Neural progenitor cell (in vitro differentiated cells): ENCODE data around the gene ANKMY1. TPM values are rescaled to one million over a fixed set of nuclear protein-coding genes. Genes with fewer than 3 reads are reported as not detected.

Experiments
- DNase-seq: peaks from one replicate; pipeline ENCODE4 v3.0.0-alpha.2; 2016; ENCODE audit warnings: low spot score
- H2AFZ ChIP-seq: fragments of 200-600 bp; sonication (generic); replicated peaks from 2 replicates; pipeline ENCODE4 v1.6.1; 2016; ENCODE audit warnings: antibody characterized with exemption
- H3F3A ChIP-seq: fragments of 200-600 bp; sonication (generic); 2 replicates; pipeline ENCODE4 v1.6.1; 2016; ENCODE audit warnings: antibody characterized with exemption, low read depth
- H3K27ac ChIP-seq: fragments of 200-600 bp; sonication (generic); 2 replicates; pipeline ENCODE4 v1.5.1; 2016; ENCODE audit warnings: mild to moderate bottlenecking
- H3K27me3 ChIP-seq: fragments of 200-600 bp; sonication (generic); 2 replicates; pipeline ENCODE4 v1.6.1; 2016; ENCODE audit warnings: mild to moderate bottlenecking, moderate library complexity
- H3K36me3 ChIP-seq: fragments of 200-600 bp; sonication (generic); 2 replicates; pipeline ENCODE4 v1.5.1; 2016
- H3K4me1 ChIP-seq: fragments of 200-600 bp; sonication (generic); 2 replicates; pipeline ENCODE4 v1.6.1; 2016; ENCODE audit warnings: mixed run types
- H3K4me2 ChIP-seq: fragments of 200-600 bp; sonication (generic); 2 replicates; pipeline ENCODE4 v1.6.1; 2016
- H3K4me3 ChIP-seq: fragments of 200-600 bp; sonication (generic); 2 replicates; pipeline ENCODE4 v1.5.1; 2016
- H3K79me2 ChIP-seq: fragments of 200-600 bp; sonication (generic); 2 replicates; pipeline ENCODE4 v1.6.1; 2016; ENCODE audit warnings: low read depth
- H3K9ac ChIP-seq: fragments of 200-600 bp; sonication (generic); 2 replicates; pipeline ENCODE4 v1.6.1; 2016
- H3K9me3 ChIP-seq: fragments of 200-600 bp; sonication (generic); 2 replicates; pipeline ENCODE4 v1.5.1; 2016; ENCODE audit warnings: low read depth
- H4K20me1 ChIP-seq: fragments of 200-600 bp; sonication (generic); 2 replicates; pipeline ENCODE4 v1.6.1; 2016; ENCODE audit warnings: low read depth
- H3K27ac Mint-ChIP-seq: 3 replicates; pipeline ENCODE4 v1.8.0; 2021; ENCODE audit warnings: mixed read lengths
- H3K27me3 Mint-ChIP-seq: 2 replicates; pipeline ENCODE4 v1.8.0; 2022; ENCODE audit warnings: low read depth, mild to moderate bottlenecking, inconsistent platforms, moderate library complexity, mixed read lengths; ENCODE audit not compliant: insufficient read depth
- H3K36me3 Mint-ChIP-seq: 3 replicates; pipeline ENCODE4 v1.8.0; 2021; ENCODE audit warnings: mixed read lengths
- H3K4me1 Mint-ChIP-seq: 3 replicates; pipeline ENCODE4 v1.8.0; 2021; ENCODE audit warnings: mixed read lengths
- H3K4me3 Mint-ChIP-seq: 3 replicates; pipeline ENCODE4 v1.8.0; 2021; ENCODE audit warnings: mild to moderate bottlenecking, moderate library complexity, mixed read lengths
- H3K9me3 Mint-ChIP-seq: 3 replicates; pipeline ENCODE4 v1.8.0; 2020; ENCODE audit warnings: mixed read lengths
- CTCF ChIP-seq: fragments of 200-600 bp; sonication (generic); IDR thresholded peaks from 2 replicates; pipeline ENCODE4 v1.5.1; 2017; ENCODE audit warnings: antibody characterized with exemption, mild to moderate bottlenecking
- EZH2 ChIP-seq: fragments of 200-600 bp; sonication (generic); IDR thresholded peaks from 2 replicates; pipeline ENCODE4 v1.6.1; 2017; ENCODE audit warnings: antibody characterized with exemption, mild to moderate bottlenecking, moderate library complexity
- EZH2phosphoT487 ChIP-seq: fragments of 200-600 bp; sonication (generic); IDR thresholded peaks from 2 replicates; pipeline ENCODE4 v1.6.1; 2017; ENCODE audit warnings: antibody characterized with exemption
- total RNA-seq: library from RNA; depleted of rRNA; stranded (reverse); fragments of >200 nt; gene quantifications from 2 replicates; pipeline ENCODE4 v1.2.3, GENCODE V29; 2015; ENCODE audit warnings: low replicate concordance

ANKMY1 gene
- total RNA-seq, 1 donor from 2014 or later = 4.2 TPM

DNA sequence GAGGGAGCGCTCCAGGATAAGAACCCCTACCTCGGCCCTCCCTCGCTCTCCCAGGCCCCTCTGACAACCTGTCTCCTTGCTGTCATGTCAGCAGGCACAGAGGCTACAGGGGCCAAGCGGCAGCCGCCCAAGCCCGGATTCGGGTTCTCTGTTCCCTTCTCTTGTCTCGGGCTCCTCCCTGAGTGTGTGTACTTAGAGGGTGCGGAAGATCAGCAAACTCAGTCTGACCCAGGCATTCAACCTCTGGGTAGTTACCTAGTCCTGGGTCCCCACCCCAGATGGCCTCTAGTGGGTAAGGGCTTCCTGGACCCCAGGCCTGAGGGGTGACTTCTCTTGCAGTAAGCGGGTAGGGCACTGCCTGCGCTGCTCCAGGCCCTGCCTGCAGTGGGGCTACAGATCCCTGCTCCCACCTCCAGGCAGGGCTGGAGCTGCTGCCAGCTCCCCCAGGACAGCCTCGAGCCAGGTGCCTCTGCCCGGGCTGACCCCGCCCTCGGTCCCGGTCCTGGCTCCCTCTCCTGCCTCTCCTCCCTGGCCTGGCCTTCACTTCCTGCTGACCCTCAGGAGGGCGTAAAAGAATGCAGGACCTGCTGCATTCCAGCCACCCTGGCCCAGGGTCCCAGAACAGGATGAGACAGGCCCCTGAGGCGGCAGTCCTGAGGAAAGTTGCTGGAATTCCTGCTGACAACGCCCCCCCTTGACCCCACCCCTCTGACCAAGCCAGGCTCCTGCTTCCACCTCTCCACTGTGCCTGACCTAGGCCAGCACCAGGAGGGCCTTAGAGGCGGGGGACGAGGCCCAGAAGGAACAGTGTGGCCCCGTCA is 100.4 kb downstream of the ANKMY1 start:
- peak; percentile 56 for DNase-seq
- Histone ChIP-seq H4K20me1 (peaks cover 74% of the 10 kb centered on the region), H3K4me2 (no peak overlapping the region), H3K36me3 (no peaks in the 10 kb centered on the region), H3K79me2 (peaks cover under 1% of the 10 kb centered on the region), H2AFZ (no peak overlapping the region), H3F3A (peaks cover 17% of the 10 kb centered on the region), H3K27ac (no peak overlapping the region), H3K4me1 (peaks cover 50% of the 10 kb centered on the region), H3K9ac (no peak overlapping the region), H3K9me3 (no peaks in the 10 kb centered on the region), H3K27me3 (peaks cover 36% of the 10 kb centered on the region), H3K4me3 (no peak overlapping the region)
- Mint-ChIP-seq H3K4me3 (no peak overlapping the region), H3K27ac (no peak overlapping the region), H3K27me3 (peaks cover 7% of the 10 kb centered on the region), H3K36me3 (no peaks in the 10 kb centered on the region), H3K4me1 (peaks cover 22% of the 10 kb centered on the region), H3K9me3 (no peaks in the 10 kb centered on the region)
- no peak for TF ChIP-seq EZH2
- TF ChIP-seq EZH2phosphoT487 = no peak
- TF ChIP-seq CTCF = no peak

GRCh38 chr2:240456447-240457222 is 101.2 kb downstream of the ANKMY1 start:
- Histone ChIP-seq H4K20me1 (peaks cover 82% of the 10 kb centered on the region), H3K9ac (no peak overlapping the region), H3K27me3 (peaks cover 36% of the 10 kb centered on the region), H3K4me2 (peak overlapping the region; percentile 95), H2AFZ (no peak overlapping the region), H3K4me1 (peaks cover 56% of the 10 kb centered on the region), H3K4me3 (no peak overlapping the region), H3K36me3 (no peaks in the 10 kb centered on the region), H3K9me3 (no peaks in the 10 kb centered on the region), H3K27ac (no peak overlapping the region), H3F3A (peaks cover 22% of the 10 kb centered on the region), H3K79me2 (peaks cover 7% of the 10 kb centered on the region)
- Mint-ChIP-seq H3K4me1 (peaks cover 27% of the 10 kb centered on the region), H3K27me3 (peaks cover 7% of the 10 kb centered on the region), H3K27ac (no peak overlapping the region), H3K4me3 (peak overlapping the region; percentile 58), H3K9me3 (no peaks in the 10 kb centered on the region), H3K36me3 (no peaks in the 10 kb centered on the region)
- no peak for TF ChIP-seq EZH2phosphoT487
- TF ChIP-seq CTCF = no peak
- TF ChIP-seq EZH2 = no peak
- DNase-seq = no peak

DNA sequence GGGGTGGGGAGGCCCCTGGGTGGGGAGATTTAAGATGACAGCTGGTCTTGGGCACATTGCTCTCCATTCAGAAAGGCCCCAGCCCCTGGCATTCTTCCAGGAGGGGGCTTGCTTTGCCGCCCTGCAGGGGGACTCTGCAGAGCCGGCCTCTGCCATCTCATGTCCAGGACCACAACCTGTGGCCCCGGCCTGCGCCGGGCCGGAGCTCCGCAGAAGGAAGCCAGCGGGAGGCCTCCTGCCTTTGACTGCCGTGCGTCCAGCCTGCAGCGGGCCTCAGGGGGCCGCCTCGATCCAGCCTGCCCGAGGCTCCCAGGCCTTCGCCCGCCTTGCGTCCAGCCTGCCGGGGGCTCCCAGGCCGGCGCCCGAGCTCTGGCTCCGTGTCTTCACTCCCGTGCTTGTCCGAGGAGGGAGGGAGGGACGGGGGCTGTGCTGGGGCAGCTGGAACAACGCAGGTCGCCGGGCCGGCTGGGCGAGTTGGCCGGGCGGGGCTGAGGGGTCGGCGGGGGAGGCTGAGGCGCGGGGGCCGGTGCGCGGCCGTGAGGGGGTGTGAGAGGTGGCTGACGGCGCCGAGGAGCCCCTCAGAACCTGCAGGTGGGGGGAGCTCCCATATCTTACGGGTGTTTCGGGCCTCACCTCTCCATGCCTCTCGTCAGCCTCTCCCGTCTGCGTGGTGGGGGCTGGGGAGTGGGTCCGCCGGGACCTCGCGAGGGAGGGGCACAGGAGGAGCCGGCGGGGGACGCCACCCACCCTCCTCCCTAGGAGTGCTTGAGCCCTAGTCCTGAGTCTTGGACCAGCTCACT is 101.9 kb downstream of the ANKMY1 start:
- no peak overlapping the region for H3K4me3 Mint-ChIP-seq
- Histone ChIP-seq H3K79me2 (peaks cover 10% of the 10 kb centered on the region), H3K4me1 (peaks cover 63% of the 10 kb centered on the region), H3K9me3 (no peaks in the 10 kb centered on the region), H4K20me1 (peaks cover 89% of the 10 kb centered on the region), H3K27ac (no peak overlapping the region), H3F3A (peaks cover 22% of the 10 kb centered on the region), H3K4me2 (peak overlapping the region; percentile 95), H3K36me3 (no peaks in the 10 kb centered on the region), H3K4me3 (peak overlapping the region; percentile 35), H3K27me3 (peaks cover 36% of the 10 kb centered on the region), H3K9ac (no peak overlapping the region), H2AFZ (no peak overlapping the region)
- peaks cover 7% of the 10 kb centered on the region for H3K27me3 Mint-ChIP-seq
- H3K4me1 Mint-ChIP-seq = peaks cover 31% of the 10 kb centered on the region
- no peaks in the 10 kb centered on the region for H3K36me3 Mint-ChIP-seq
- no peaks in the 10 kb centered on the region for H3K9me3 Mint-ChIP-seq
- peak; percentile 68 for DNase-seq
- no peak overlapping the region for H3K27ac Mint-ChIP-seq
- TF ChIP-seq EZH2phosphoT487 = no peak
- TF ChIP-seq CTCF = no peak
- TF ChIP-seq EZH2 = no peak
